Stimulated activated CD4-positive, alpha-beta T cell treated with anti-CD3 and anti-CD28 coated beads, TNF-alpha, amount 100 ng/mL, for 24 hours (primary cell): ENCODE data around the gene SPTBN4.
"Not testable (repeated sequence)": the region's sequence is repeated elsewhere in the genome, so short reads cannot be mapped to it uniquely, and the experiment has no call there.

ENCODE experiments used
- DNase-seq, 3 experiments: peaks; one replicate each; pipeline ENCODE4 v3.0.0-alpha.2; 2020; ENCODE audit warnings: low read depth in 3 of 3

SPTBN4 gene

GRCh38 chr19:40502647-40503319, 36.0 kb downstream of the SPTBN4 start:
- DNase-seq = no peak

GRCh38 chr19:40503320-40503695, 36.5 kb downstream of the SPTBN4 start:
- DNase-seq = no peak

DNA sequence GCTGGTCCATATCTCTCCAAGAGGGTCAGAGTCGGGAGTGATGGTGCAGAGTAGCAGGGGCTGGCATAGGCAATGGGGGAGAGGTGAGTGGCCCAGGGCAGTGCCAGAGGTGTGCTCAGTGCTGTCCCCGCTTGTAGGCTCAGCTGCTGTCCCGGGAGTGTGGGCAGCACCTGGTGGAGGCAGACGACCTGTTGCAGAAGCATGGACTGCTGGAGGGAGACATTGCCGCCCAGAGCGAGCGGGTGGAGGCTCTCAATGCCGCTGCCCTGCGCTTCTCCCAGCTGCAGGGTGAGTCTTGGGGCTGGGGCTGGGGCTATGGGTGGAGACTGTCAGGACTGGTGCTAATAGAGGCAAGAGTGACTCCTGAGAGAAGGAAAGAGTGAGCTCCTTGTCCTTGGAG, 39.3 kb downstream of the SPTBN4 start:
- no peak for DNase-seq

- DNase-seq = no peak
Measured at GRCh38 chr19:40507892-40508291, 41.1 kb downstream of the SPTBN4 start.

DNA sequence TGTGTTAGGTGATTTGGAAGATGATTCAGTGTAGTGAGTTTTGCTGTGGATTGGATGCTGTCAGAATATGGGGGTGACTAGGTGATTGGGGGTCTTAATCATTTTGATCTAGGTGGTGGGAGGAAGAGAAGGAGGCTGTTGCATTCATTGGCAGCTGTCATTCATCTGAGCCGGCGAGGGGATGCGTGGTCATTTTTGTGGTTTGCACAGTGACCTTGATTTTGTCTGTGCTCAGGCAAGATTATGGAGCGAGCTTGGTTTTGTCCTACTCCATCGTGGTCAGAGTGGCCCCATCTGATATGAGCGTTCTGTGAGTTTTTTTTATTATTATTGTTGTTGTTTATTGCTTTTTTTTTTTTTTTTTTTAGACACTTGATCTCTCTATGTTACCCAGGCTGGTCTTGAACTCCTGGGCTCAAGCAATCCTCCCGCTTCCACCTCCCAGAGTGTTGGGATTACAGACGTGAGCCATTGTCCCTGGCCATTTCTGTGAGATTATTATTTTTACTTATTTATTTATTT, 42.0 kb downstream of the SPTBN4 start:
- no peak for DNase-seq

GRCh38 chr19:40510526-40511115, 43.8 kb downstream of the SPTBN4 start:
- DNase-seq = no peak

DNA sequence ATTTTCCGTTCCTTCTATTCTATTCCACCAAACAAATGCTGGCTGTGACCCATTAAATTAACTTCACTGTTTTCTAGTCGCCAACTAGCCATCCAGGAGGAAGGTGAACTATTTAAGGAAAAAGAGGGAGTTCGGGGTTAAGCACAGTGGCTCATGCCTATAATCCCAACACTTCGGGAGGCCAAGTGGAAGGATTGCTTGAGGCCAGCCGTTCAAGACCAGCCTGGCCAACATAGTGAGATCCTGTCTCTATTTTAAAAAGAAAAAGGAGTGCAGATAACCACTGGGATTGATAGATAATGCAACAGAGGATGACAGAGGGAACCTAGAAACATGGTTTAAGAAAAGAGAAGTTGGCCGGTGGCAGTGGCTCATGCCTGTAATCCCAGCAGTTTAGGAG, 44.7 kb downstream of the SPTBN4 start:
- no peak for DNase-seq

DNA sequence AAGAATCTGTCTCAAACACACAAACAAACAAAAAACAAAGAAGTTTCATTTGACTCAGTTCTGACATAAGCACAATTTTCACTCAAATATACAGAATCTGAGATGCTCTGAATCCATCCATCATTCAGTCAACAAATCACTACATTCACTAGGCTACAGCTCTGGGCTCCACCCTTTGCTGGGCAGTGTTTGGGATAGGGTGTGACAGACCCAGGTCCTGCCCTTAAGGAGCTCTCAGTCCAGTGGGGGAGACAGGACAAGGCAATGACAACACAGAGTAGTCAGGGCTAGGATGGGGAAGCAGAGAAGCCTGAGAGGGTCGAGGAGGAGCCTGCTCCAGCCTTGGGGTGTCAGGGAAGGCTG, 45.3 kb downstream of the SPTBN4 start:
- no peak for DNase-seq

- no peak for DNase-seq
Measured at GRCh38 chr19:40512473-40513344, 45.9 kb downstream of the SPTBN4 start.

DNA sequence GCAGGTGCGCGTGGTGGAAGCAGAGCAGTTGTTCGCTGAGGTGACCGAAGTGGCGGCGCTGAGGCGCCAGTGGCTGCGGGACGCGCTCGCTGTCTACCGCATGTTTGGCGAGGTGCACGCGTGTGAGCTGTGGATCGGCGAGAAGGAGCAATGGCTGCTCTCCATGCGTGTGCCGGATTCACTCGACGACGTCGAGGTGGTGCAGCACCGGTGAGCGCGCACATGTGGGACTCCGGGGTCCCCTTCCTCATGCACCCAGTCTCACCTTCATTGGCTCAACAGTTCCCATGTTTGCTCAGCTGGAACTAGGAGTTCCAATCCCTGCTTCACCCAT, 46.5 kb downstream of the SPTBN4 start:
- DNase-seq = no peak

DNA sequence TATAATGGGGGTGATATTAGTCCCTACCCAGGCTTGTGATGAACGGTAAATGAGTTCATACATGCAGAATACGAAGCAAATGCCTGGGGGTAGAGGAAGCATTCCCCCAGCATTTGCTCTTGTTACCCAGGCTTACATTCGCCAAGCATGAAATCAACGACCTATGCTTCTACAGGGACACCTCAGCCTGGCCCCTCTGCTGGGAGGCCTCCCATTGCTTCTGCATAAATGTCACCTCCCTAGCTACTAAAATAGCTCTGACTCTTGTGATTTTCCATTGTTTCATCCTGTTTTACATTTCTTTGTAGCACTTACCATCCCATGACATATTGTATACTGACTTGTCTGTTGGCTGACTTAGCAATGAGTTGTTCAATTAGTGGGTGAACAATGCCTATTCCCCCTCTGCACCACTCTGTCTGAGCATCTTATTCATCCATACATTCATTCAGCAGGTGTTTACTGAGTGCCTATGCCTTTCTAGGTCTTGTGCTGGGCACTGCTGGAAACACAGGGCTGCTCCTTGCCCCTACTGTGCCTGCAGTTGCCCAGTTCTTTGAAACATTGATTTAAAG, 47.0 kb downstream of the SPTBN4 start:
- DNase-seq = no peak

- no peak for DNase-seq
Measured at GRCh38 chr19:40517248-40517647, 50.4 kb downstream of the SPTBN4 start.

DNA sequence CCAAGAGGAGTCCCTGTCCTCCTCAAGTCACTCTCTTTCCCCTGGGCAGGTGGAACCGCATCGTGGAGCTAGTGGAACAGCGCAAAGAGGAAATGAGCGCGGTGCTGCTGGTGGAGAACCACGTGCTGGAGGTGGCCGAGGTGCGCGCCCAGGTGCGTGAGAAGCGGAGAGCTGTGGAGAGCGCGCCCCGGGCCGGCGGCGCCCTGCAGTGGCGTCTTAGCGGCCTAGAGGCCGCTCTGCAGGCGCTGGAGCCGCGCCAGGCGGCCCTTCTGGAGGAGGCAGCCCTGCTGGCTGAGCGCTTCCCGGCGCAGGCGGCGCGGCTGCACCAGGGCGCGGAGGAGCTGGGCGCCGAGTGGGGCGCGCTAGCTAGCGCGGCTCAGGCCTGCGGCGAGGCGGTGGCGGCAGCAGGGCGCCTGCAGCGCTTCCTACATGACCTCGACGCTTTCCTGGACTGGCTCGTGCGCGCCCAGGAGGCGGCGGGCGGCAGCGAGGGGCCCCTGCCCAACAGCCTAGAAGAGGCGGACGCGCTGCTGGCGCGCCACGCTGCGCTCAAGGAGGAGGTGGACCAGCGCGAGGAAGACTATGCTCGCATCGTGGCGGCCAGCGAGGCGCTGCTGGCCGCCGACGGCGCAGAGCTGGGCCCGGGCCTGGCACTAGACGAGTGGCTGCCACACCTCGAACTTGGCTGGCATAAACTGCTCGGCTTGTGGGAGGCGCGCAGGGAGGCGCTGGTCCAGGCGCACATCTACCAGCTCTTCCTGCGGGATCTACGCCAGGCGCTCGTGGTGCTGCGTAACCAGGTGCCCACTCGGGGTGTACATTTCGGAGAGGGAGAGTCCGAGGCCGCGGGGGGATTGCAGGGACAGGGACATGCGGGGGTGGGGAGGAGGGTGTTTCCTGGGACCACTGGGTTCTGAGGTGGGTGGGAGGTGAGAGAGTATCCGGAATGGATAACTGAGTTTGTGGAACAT, 52.8 kb downstream of the SPTBN4 start:
- no peak for DNase-seq

- DNase-seq = no peak
Measured at GRCh38 chr19:40521276-40521675, 54.5 kb downstream of the SPTBN4 start.

- not testable (repeated sequence) for DNase-seq
Measured at GRCh38 chr19:40521900-40522299, 55.1 kb downstream of the SPTBN4 start.

DNA sequence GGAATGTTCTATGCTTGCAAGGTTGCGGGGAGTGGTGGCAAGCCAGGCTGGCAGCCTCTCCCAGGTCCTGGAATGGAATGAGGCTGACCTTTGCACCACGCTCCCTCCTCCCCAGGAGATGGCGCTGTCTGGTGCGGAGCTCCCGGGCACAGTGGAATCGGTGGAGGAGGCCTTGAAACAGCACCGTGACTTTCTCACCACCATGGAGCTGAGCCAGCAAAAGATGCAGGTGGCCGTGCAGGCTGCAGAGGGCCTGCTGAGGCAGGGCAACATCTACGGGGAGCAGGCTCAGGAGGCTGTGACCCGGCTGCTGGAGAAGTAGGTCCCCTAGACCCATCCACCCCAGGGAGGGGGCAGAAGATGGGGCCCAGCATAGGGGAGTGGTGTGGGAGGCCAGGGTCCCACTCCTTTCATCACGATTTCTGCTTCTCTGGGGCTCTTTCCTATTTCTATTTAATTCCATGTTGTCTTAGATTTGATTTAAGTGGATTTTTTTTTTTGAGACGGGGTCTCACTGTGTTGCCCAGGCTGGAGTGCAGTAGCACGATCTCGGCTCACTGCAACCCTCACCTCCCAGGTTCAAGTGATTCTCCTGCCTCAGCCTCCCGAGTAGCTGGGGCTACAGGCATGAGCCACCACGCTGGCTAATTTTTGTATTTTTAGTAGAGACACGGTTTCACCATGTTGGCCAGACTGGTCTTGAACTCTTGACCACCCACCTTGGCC, 56.7 kb downstream of the SPTBN4 start:
- peak in 2 of 3 experiments; percentile 9 to 43 for DNase-seq

DNA sequence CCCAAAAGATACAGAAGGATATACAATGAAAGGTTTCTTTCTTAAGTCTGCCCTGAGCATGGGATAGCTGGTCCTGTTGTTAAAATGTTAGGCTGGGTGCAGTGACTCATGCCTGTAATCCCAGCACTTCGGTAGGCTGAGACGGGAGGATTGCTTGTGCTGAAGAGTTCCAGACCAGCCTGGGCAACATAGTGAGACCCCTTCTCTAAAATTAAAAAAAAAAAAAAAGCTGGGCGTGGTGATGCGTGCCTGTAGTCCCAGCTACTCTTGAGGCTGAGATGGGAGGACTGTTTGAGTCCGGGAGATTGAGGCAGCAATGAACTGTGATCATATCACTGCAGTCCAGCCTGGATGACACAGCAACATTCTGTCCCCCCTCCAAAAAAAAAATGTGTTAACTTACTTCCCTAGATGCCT, 57.3 kb downstream of the SPTBN4 start:
- no peak for DNase-seq

GRCh38 chr19:40524655-40525054, 57.9 kb downstream of the SPTBN4 start:
- DNase-seq = no peak

- DNase-seq = no peak
Measured at GRCh38 chr19:40525234-40526051, 58.6 kb downstream of the SPTBN4 start.

- no peak for DNase-seq
Measured at GRCh38 chr19:40528078-40528477, 61.3 kb downstream of the SPTBN4 start.
